HEK293 (cell line): ENCODE measurements around the gene TMEM14A.
"Not testable (repeated sequence)": the region's sequence is repeated elsewhere in the genome, so short reads cannot be mapped to it uniquely, and the experiment has no call there.

ENCODE experiments used
- CTCF ChIP-seq: fragments of 450-650 bp; formaldehyde crosslinking; IDR thresholded peaks from 2 replicates; pipeline ENCODE4 v1.5.1; 2016; ENCODE audit warnings: missing biosample characterization, missing genetic modification characterization
- PRDM4 ChIP-seq: fragments of 450-650 bp; formaldehyde crosslinking; IDR thresholded peaks from 2 replicates; pipeline ENCODE4 v1.5.1; 2017; ENCODE audit warnings: missing biosample characterization, missing genetic modification characterization
- TSHZ1 ChIP-seq: fragments of 450-650 bp; formaldehyde crosslinking; IDR thresholded peaks from 2 replicates; pipeline ENCODE4 v1.5.1; 2016; ENCODE audit warnings: missing biosample characterization, missing genetic modification characterization, borderline replicate concordance
- ZFP37 ChIP-seq: fragments of 450-650 bp; formaldehyde crosslinking; IDR thresholded peaks from 2 replicates; pipeline ENCODE4 v1.5.1; 2016; ENCODE audit warnings: missing biosample characterization, missing genetic modification characterization
- ZNF274 ChIP-seq, 2 experiments: fragments of 200-500 bp in 1 of 2; fragments of 450-650 bp in 1 of 2; sonication (Bioruptor generic) in 1 of 2; formaldehyde crosslinking in 1 of 2; IDR thresholded peaks; 2 replicates each; pipeline versions ENCODE4 v1.5.1 to v1.6.1; 2014 to 2016; ENCODE audit warnings: borderline replicate concordance in 1 of 2, inconsistent platforms in 1 of 2, low read length in 1 of 2, missing biosample characterization in 1 of 2, missing genetic modification characterization in 1 of 2

GRCh38 chr6:52676631-52677030 lies 5.7 kb downstream of the TMEM14A start:
- not testable (repeated sequence) for TF ChIP-seq ZFP37 (tag by site-specific recombination); CTCF (tag by site-specific recombination); ZNF274 (IDR thresholded peaks at IDR 0.05; ENCODE audit: low read length); ZNF274 (tag by site-specific recombination; IDR thresholded peaks at IDR 0.05; ENCODE audit: borderline replicate concordance); TSHZ1 (tag by site-specific recombination); PRDM4 (tag by site-specific recombination)
